Upper lobe of left lung (tissue), 6 donors: ENCODE measurements around the gene IQSEC1. TPM values are rescaled to one million over a fixed set of nuclear protein-coding genes. Genes with fewer than 3 reads are reported as not detected.
A peak's percentile ranks its signal among the peaks of the same experiment; 100 is the strongest.

ENCODE experiments used
- ATAC-seq, 2 donors: fragments of 200-7000 bp; cut with Tn5 transposase; one replicate each; pipeline ENCODE4 v1.9.1; 2022; ENCODE audit warnings: mild to moderate bottlenecking in 2 of 2, moderate library complexity in 2 of 2; ENCODE audit not compliant: low FRiP score in 2 of 2
- DNase-seq, 2 donors: peaks; one replicate each; pipeline ENCODE4 v3.0.0-alpha.2; 2019 to 2020
- H3K27ac ChIP-seq, 4 donors: fragments of 200-600 bp; sonication (generic); one replicate each; pipeline ENCODE4 v1.5.1; 2016 to 2019
- H3K27me3 ChIP-seq, 4 donors: fragments of 200-600 bp; sonication (generic); one replicate each; pipeline ENCODE4 v1.5.1; 2017 to 2019
- H3K36me3 ChIP-seq, 4 donors: fragments of 200-600 bp; sonication (generic); one replicate each; pipeline ENCODE4 v1.5.1; 2016 to 2019
- H3K4me1 ChIP-seq, 4 donors: fragments of 200-600 bp; sonication (generic); one replicate each; pipeline ENCODE4 v1.5.1; 2018 to 2019
- H3K4me3 ChIP-seq, 4 donors: fragments of 200-600 bp; sonication (generic); one replicate each; pipeline ENCODE4 v1.5.1; 2017 to 2019; ENCODE audit warnings: mild to moderate bottlenecking in 2 of 4, moderate library complexity in 1 of 4
- H3K9me3 ChIP-seq, 4 donors: fragments of 200-600 bp; sonication (generic); one replicate each; pipeline ENCODE4 v1.5.1; 2018 to 2019
- EP300 ChIP-seq, 4 donors: sonication (generic); formaldehyde crosslinking; IDR thresholded peaks; one replicate each; pipeline ENCODE4 v1.5.1; 2017; ENCODE audit warnings: antibody characterized with exemption in 4 of 4, control low read depth in 2 of 4
- POLR2A ChIP-seq, 4 donors: fragments of 450-650 bp; IDR thresholded peaks; one replicate each; pipeline ENCODE4 v1.5.1; 2016 to 2017; ENCODE audit warnings: antibody characterized with exemption in 4 of 4, mild to moderate bottlenecking in 2 of 4
- POLR2AphosphoS5 ChIP-seq, 2 donors: sonication (generic); formaldehyde crosslinking; IDR thresholded peaks; one replicate each; pipeline ENCODE4 v1.5.1; 2017; ENCODE audit warnings: antibody characterized with exemption in 2 of 2
- WGBS, 2 donors: methylation state at CpG; one replicate each; pipeline ENCODE4 v1.1.5; 2017 to 2018; 5-methylcytosine and 5-hydroxymethylcytosine counted together
- total RNA-seq, 6 donors: library from RNA; depleted of rRNA in 4 of 6; stranded (reverse); fragments of >200 nt in 4 of 6; gene quantifications; one replicate each; pipeline versions ENCODE4 v1.1.0 to v1.2.1, GENCODE V29; 2016 to 2021
- TF ChIP-seq, protein P1 (sequence below), 6 experiments: fragments of 450-650 bp in 4 of 6; fragments of 200-600 bp in 2 of 6; sonication (generic) in 2 of 6; IDR thresholded peaks; one replicate each; pipeline ENCODE4 v1.5.1; 2016 to 2019; ENCODE audit warnings: antibody characterized with exemption in 6 of 6
- donor health status: DM: no; HTN: no; CAD: no; lungs with moderate emphysema.
- donor health status: DM: no; HTN: yes; CAD: no; lungs with severe emphysema.

Gene IQSEC1
- total RNA-seq, 6 donors from 2014 or later = 51.1 to 105 (median 81.0) TPM

DNA sequence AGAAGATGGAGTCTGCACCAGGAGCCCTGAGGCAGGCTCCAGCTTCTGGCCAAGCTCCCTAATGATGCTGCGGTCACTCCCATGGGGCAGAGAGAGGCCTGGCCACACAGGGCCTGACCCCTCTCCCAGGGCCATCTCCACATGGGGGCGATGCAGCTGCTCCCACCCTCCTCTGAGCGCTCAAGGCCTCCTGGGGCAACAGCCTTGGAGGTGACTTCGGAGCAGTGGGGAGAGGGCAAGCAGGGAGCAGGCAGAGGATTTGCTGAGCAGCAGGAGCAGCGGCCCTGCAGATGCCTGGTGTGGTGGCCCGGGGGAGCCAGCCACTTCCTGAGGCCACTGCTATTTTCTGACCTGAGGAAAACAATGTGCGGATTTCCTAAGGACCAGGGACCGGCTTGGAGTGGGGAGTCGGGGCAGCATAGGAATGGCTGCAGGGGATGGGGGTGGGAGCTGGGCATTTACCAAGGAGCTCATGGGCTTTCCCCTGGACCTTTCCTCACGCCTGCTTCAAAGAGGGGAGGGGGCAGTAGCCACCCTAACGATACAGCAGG lies 150.3 kb downstream of the IQSEC1 start:
- 58 to 74% methylated on average over 6 to 9 of the region's 11 CpGs for WGBS, 2 donors
- H3K27me3 ChIP-seq = no peaks in the 10 kb centered on the region
- H3K27ac ChIP-seq = peak overlapping the region in 2 of 4 donors; percentile 19 to 59
- H3K4me3 ChIP-seq = no peak overlapping the region
- DNase-seq (peak in 1 of 2 donors; percentile 47), ATAC-seq (no peak)
- peaks cover 21 to 27% (median 24%) of the 10 kb centered on the region in 4 donors for H3K4me1 ChIP-seq
- peaks cover 9 to 88% (median 72%) of the 10 kb centered on the region in 4 donors for H3K36me3 ChIP-seq
- no peak for TF ChIP-seq POLR2AphosphoS5 (IDR thresholded peaks at IDR 0.05)
- TF ChIP-seq, protein P1, sequence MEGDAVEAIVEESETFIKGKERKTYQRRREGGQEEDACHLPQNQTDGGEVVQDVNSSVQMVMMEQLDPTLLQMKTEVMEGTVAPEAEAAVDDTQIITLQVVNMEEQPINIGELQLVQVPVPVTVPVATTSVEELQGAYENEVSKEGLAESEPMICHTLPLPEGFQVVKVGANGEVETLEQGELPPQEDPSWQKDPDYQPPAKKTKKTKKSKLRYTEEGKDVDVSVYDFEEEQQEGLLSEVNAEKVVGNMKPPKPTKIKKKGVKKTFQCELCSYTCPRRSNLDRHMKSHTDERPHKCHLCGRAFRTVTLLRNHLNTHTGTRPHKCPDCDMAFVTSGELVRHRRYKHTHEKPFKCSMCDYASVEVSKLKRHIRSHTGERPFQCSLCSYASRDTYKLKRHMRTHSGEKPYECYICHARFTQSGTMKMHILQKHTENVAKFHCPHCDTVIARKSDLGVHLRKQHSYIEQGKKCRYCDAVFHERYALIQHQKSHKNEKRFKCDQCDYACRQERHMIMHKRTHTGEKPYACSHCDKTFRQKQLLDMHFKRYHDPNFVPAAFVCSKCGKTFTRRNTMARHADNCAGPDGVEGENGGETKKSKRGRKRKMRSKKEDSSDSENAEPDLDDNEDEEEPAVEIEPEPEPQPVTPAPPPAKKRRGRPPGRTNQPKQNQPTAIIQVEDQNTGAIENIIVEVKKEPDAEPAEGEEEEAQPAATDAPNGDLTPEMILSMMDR (IDR thresholded peaks at IDR 0.05) = no peak
- no peak for TF ChIP-seq EP300 (IDR thresholded peaks at IDR 0.05)
- no peak for TF ChIP-seq POLR2A (IDR thresholded peaks at IDR 0.05)
- H3K9me3 ChIP-seq = no peaks in the 10 kb centered on the region

DNA sequence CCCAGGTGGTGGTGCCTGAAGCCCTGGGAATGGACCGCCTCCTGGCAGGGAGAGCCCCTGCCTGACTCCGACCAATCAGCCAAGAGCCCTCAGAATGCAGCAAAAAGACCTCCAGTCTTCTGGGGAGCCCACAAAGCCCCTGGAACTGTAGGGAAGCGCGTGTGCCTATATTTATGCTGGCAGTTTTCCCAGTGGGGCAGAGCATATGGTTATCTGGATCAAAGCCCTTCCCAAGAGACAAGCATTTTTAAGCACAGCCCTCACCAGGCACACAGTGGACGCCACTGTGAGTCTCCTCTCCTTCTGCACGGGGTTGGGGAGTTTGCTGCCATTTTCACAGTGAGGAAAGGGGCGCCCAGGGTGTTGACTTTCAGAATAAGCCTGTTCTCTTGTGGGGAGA lies 150.9 kb downstream of the IQSEC1 start:
- peaks cover 21 to 27% (median 24%) of the 10 kb centered on the region in 4 donors for H3K4me1 ChIP-seq
- peak overlapping the region in 1 of 4 donors; percentile 59 for H3K27ac ChIP-seq
- peaks cover 9 to 93% (median 77%) of the 10 kb centered on the region in 4 donors for H3K36me3 ChIP-seq
- H3K4me3 ChIP-seq = no peak overlapping the region
- TF ChIP-seq POLR2AphosphoS5 (IDR thresholded peaks at IDR 0.05) (no peak), EP300 (IDR thresholded peaks at IDR 0.05) (no peak), POLR2A (IDR thresholded peaks at IDR 0.05) (no peak)
- TF ChIP-seq, protein P1 (IDR thresholded peaks at IDR 0.05) = no peak
- H3K9me3 ChIP-seq = no peaks in the 10 kb centered on the region
- ATAC-seq (no peak), DNase-seq (no peak)
- H3K27me3 ChIP-seq = no peaks in the 10 kb centered on the region
- whole genome bisulfite sequencing, 2 donors = 71 to 81% methylated on average over 5 to 7 of the region's 7 CpGs

DNA sequence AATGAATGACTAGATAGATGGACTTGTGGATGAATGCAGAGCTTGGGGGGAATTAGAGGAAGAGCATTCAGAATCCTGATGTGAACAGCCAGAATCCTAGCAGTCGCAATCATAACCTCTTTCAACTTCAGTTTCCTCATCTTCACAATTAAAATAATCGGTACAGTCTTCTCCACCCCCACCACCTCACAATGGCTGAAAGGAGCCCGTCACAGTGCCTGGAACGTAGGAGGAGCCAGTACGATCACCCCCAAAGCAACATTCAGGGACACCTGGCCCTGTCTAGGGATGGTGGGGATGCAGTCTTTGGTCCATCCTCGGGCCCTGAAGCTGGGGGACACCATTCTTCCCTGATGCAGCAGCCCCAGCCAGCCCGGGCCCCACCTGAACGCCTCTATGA lies 151.5 kb downstream of the IQSEC1 start:
- WGBS, 2 donors = 84 to 93% methylated on average over 4 to 8 of the region's 8 CpGs
- peaks cover 9 to 98% (median 77%) of the 10 kb centered on the region in 4 donors for H3K36me3 ChIP-seq
- no peak for ATAC-seq

DNA sequence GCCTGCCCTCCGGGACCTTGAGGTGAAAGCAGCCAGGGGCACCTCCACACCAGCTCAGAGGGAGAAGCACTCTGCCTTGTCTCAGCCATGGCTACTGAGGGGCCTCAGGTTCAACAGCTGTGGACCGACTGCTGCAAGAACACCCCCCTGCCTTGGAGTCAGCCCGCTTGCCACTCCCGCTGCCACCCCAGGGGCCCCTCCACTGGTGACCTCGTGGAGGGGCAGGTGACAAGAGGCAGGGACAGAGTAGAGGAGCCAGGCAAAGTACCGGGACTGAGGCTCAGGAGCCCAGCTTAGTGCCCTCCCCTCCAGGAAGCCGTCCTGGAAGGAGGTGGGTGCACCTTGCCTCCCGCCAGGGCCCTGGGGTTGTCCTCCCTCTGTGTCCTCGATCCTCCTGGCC lies 152.3 kb downstream of the IQSEC1 start:
- H3K36me3 ChIP-seq = peaks cover 9 to 96% (median 73%) of the 10 kb centered on the region in 4 donors
- 90 to 93% methylated on average over 2 to 9 of the region's 9 CpGs for WGBS, 2 donors
- TF ChIP-seq EP300 (IDR thresholded peaks at IDR 0.05) (no peak), POLR2AphosphoS5 (IDR thresholded peaks at IDR 0.05) (no peak), POLR2A (IDR thresholded peaks at IDR 0.05) (no peak)
- TF ChIP-seq, protein P1 (IDR thresholded peaks at IDR 0.05) = no peak
- no peak overlapping the region for H3K4me3 ChIP-seq
- H3K27ac ChIP-seq = no peak overlapping the region
- DNase-seq (peak in 1 of 2 donors; percentile 37), ATAC-seq (no peak)
- no peaks in the 10 kb centered on the region for H3K27me3 ChIP-seq
- H3K9me3 ChIP-seq = no peaks in the 10 kb centered on the region
- H3K4me1 ChIP-seq = peaks cover 21 to 27% (median 24%) of the 10 kb centered on the region in 4 donors

More for the DNA sequence above, 151.5 kb downstream of the IQSEC1 start:
- Histone ChIP-seq H3K27ac (peak overlapping the region in 1 of 4 donors; percentile 35), H3K4me1 (peaks cover 21 to 27% (median 24%) of the 10 kb centered on the region in 4 donors), H3K4me3 (no peak overlapping the region), H3K27me3 (no peaks in the 10 kb centered on the region), H3K9me3 (no peaks in the 10 kb centered on the region)
- TF ChIP-seq EP300 (IDR thresholded peaks at IDR 0.05) = no peak
- TF ChIP-seq, protein P1 (IDR thresholded peaks at IDR 0.05) = no peak
- no peak for DNase-seq

DNA sequence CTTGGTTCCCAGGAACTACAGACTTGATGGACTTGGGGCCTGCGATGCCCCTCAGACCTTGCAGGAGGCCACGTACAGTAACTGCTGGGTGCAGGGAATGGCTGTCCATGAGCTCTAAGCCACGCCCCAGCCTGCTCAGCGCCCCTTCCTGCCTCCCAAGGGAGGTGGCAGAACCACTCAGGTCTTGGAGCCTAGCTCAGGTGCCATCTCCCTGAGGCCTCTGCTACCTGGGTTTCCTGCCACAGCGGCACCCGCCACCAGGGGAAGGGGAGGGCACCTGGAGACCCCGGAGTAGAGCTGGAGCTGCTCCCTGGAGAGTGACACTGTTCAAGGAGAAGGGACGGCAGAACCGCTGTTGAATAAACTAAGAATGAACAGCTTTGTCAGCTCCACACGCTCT lies 154.0 kb downstream of the IQSEC1 start:
- Histone ChIP-seq H3K36me3 (peaks cover 9 to 93% (median 67%) of the 10 kb centered on the region in 4 donors), H3K27me3 (no peaks in the 10 kb centered on the region), H3K4me1 (peaks cover 17 to 22% (median 19%) of the 10 kb centered on the region in 4 donors), H3K27ac (peak overlapping the region in 1 of 4 donors; percentile 14), H3K9me3 (no peaks in the 10 kb centered on the region), H3K4me3 (no peak overlapping the region)
- no peak for ATAC-seq
- TF ChIP-seq, protein P1 (IDR thresholded peaks at IDR 0.05) = no peak
- TF ChIP-seq POLR2AphosphoS5 (IDR thresholded peaks at IDR 0.05) = no peak
- no peak for TF ChIP-seq EP300 (IDR thresholded peaks at IDR 0.05)
- TF ChIP-seq POLR2A (IDR thresholded peaks at IDR 0.05) = no peak
- 80 to 81% methylated on average over 8 to 10 of the region's 10 CpGs for WGBS, 2 donors
- peak in 1 of 2 donors; percentile 51 for DNase-seq
